ENCODE measurements around the gene FLRT2.

DNA sequence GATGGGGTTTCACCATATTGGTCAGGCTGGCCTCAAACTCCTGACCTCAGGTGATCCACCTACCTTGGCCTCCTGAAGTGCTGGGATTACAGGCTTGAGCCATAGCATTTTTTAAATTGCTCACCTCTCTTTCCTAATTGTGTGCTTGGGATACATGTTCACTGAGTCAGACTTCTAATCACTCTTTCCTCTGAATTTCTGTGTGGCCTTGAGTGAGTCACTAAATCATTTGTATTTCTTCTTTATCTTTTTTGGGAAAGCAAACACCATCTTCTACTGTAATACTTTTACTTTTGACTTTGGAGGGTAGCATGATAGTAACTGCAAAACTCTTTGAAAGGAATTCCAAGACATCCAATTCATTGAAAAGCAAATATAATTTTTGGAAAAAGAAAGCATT is 60.8 kb downstream of the FLRT2 start:
- TF ChIP-seq, protein P1, sequence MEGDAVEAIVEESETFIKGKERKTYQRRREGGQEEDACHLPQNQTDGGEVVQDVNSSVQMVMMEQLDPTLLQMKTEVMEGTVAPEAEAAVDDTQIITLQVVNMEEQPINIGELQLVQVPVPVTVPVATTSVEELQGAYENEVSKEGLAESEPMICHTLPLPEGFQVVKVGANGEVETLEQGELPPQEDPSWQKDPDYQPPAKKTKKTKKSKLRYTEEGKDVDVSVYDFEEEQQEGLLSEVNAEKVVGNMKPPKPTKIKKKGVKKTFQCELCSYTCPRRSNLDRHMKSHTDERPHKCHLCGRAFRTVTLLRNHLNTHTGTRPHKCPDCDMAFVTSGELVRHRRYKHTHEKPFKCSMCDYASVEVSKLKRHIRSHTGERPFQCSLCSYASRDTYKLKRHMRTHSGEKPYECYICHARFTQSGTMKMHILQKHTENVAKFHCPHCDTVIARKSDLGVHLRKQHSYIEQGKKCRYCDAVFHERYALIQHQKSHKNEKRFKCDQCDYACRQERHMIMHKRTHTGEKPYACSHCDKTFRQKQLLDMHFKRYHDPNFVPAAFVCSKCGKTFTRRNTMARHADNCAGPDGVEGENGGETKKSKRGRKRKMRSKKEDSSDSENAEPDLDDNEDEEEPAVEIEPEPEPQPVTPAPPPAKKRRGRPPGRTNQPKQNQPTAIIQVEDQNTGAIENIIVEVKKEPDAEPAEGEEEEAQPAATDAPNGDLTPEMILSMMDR (IDR thresholded peaks at IDR 0.05), result no peak
- TF ChIP-seq EZH2 (IDR thresholded peaks at IDR 0.05; ENCODE audit: borderline replicate concordance, insufficient read depth, low read depth, low read length, poor library complexity, severe bottlenecking), result no peak

Data from B cell (primary cell).